Stimulated activated naive B cell treated with anti-CD40 and anti-IgM and Interleukin-4, amounts not matched to agents 10 μg/mL and 1 μg/mL and 100 μg/mL, for 72 hours (primary cell): ENCODE measurements around the gene FRMD4A.

ENCODE experiments used
- ATAC-seq, 2 donors: fragments of 150-1000 bp; cut with Tn5 transposase; replicated peaks; 2 replicates each; pipeline ENCODE4 v1.10.0; 2021; ENCODE audit warnings: moderate library complexity in 1 of 2
- DNase-seq: peaks from one replicate; pipeline ENCODE4 v3.0.0; 2021
- H3K27ac Mint-ChIP-seq: one replicate; pipeline ENCODE4 v1.8.0; 2022; ENCODE audit warnings: mild to moderate bottlenecking, mixed read lengths
- H3K27me3 Mint-ChIP-seq, 2 donors: one replicate each; pipeline ENCODE4 v1.8.0; 2022; ENCODE audit warnings: mixed read lengths in 2 of 2
- H3K36me3 Mint-ChIP-seq, 2 donors: one replicate each; pipeline ENCODE4 v1.8.0; 2022; ENCODE audit warnings: mixed read lengths in 2 of 2, mild to moderate bottlenecking in 1 of 2
- H3K4me1 Mint-ChIP-seq, 2 donors: one replicate each; pipeline ENCODE4 v1.8.0; 2022; ENCODE audit warnings: mixed read lengths in 2 of 2, mild to moderate bottlenecking in 1 of 2
- H3K4me3 Mint-ChIP-seq, 2 donors: one replicate each; pipeline ENCODE4 v1.8.0; 2022; ENCODE audit warnings: mild to moderate bottlenecking in 2 of 2, mixed read lengths in 2 of 2, moderate library complexity in 1 of 2
- H3K9me3 Mint-ChIP-seq, 2 donors: one replicate each; pipeline ENCODE4 v1.8.0; 2022; ENCODE audit warnings: mixed read lengths in 2 of 2, mild to moderate bottlenecking in 1 of 2

The FRMD4A gene

GRCh38 chr10:14134275-14134674 lies 196.4 kb downstream of the FRMD4A start:
- peaks cover 4 to 6% of the 10 kb centered on the region in 2 donors for H3K9me3 Mint-ChIP-seq
- H3K27ac Mint-ChIP-seq = no peak overlapping the region
- DNase-seq (no peak), ATAC-seq (no peak)
- peaks cover 0 to 2% of the 10 kb centered on the region in 2 donors for H3K36me3 Mint-ChIP-seq
- peaks cover 13 to 36% of the 10 kb centered on the region in 2 donors for H3K27me3 Mint-ChIP-seq
- H3K4me1 Mint-ChIP-seq = no peaks in the 10 kb centered on the region
- no peak overlapping the region for H3K4me3 Mint-ChIP-seq

GRCh38 chr10:14131261-14131960 lies 199.3 kb downstream of the FRMD4A start:
- H3K4me3 Mint-ChIP-seq = no peak overlapping the region
- peaks cover 4 to 8% of the 10 kb centered on the region in 2 donors for H3K4me1 Mint-ChIP-seq
- H3K27ac Mint-ChIP-seq = no peak overlapping the region
- ATAC-seq (no peak), DNase-seq (no peak)
- peaks cover 0 to 2% of the 10 kb centered on the region in 2 donors for H3K36me3 Mint-ChIP-seq
- peaks cover 4 to 6% of the 10 kb centered on the region in 2 donors for H3K9me3 Mint-ChIP-seq
- peaks cover 9 to 33% of the 10 kb centered on the region in 2 donors for H3K27me3 Mint-ChIP-seq

GRCh38 chr10:14129770-14130169 lies 201.0 kb downstream of the FRMD4A start:
- H3K4me1 Mint-ChIP-seq = peaks cover 4 to 8% of the 10 kb centered on the region in 2 donors

GRCh38 chr10:14128519-14128918 lies 202.2 kb downstream of the FRMD4A start:
- Mint-ChIP-seq H3K4me1 (peaks cover 4 to 8% of the 10 kb centered on the region in 2 donors), H3K36me3 (no peaks in the 10 kb centered on the region), H3K9me3 (no peaks in the 10 kb centered on the region), H3K27me3 (peaks cover 12 to 28% of the 10 kb centered on the region in 2 donors), H3K27ac (no peak overlapping the region), H3K4me3 (no peak overlapping the region)
- ATAC-seq (no peak), DNase-seq (no peak)

More at GRCh38 chr10:14129770-14130169, 201.0 kb downstream of the FRMD4A start:
- Mint-ChIP-seq H3K27ac (no peak overlapping the region), H3K9me3 (peaks cover 4 to 6% of the 10 kb centered on the region in 2 donors), H3K4me3 (no peak overlapping the region), H3K27me3 (peaks cover 20 to 39% of the 10 kb centered on the region in 2 donors), H3K36me3 (peaks cover 0 to 2% of the 10 kb centered on the region in 2 donors)
- ATAC-seq (no peak), DNase-seq (no peak)

GRCh38 chr10:14126697-14127440 lies 203.9 kb downstream of the FRMD4A start:
- H3K36me3 Mint-ChIP-seq = no peaks in the 10 kb centered on the region
- ATAC-seq (no peak), DNase-seq (no peak)
- H3K27me3 Mint-ChIP-seq = peaks cover 12 to 22% of the 10 kb centered on the region in 2 donors
- no peaks in the 10 kb centered on the region for H3K9me3 Mint-ChIP-seq
- H3K4me3 Mint-ChIP-seq = no peak overlapping the region
- H3K4me1 Mint-ChIP-seq = peaks cover 4 to 8% of the 10 kb centered on the region in 2 donors
- H3K27ac Mint-ChIP-seq = no peak overlapping the region

- Mint-ChIP-seq H3K4me1 (peaks cover 4 to 8% of the 10 kb centered on the region in 2 donors), H3K4me3 (no peak overlapping the region), H3K36me3 (no peaks in the 10 kb centered on the region), H3K9me3 (no peaks in the 10 kb centered on the region), H3K27me3 (peaks cover 14 to 19% of the 10 kb centered on the region in 2 donors), H3K27ac (no peak overlapping the region)
- DNase-seq (no peak), ATAC-seq (no peak)
Measured at GRCh38 chr10:14125564-14125963, 205.2 kb downstream of the FRMD4A start.

GRCh38 chr10:14124941-14125340 lies 205.8 kb downstream of the FRMD4A start:
- ATAC-seq = no peak
- no peak for DNase-seq
- no peak overlapping the region for H3K27ac Mint-ChIP-seq
- no peaks in the 10 kb centered on the region for H3K36me3 Mint-ChIP-seq
- H3K4me1 Mint-ChIP-seq = peaks cover 4 to 8% of the 10 kb centered on the region in 2 donors
- H3K4me3 Mint-ChIP-seq = no peak overlapping the region
- no peaks in the 10 kb centered on the region for H3K9me3 Mint-ChIP-seq
- H3K27me3 Mint-ChIP-seq = peaks cover 19 to 20% of the 10 kb centered on the region in 2 donors

- no peak overlapping the region for H3K27ac Mint-ChIP-seq
- H3K4me3 Mint-ChIP-seq = no peak overlapping the region
- DNase-seq (no peak), ATAC-seq (no peak)
- H3K27me3 Mint-ChIP-seq = peaks cover 19 to 20% of the 10 kb centered on the region in 2 donors
- no peaks in the 10 kb centered on the region for H3K9me3 Mint-ChIP-seq
- no peaks in the 10 kb centered on the region for H3K4me1 Mint-ChIP-seq
- H3K36me3 Mint-ChIP-seq = no peaks in the 10 kb centered on the region
Measured at GRCh38 chr10:14123139-14123538, 207.6 kb downstream of the FRMD4A start.

- H3K4me1 Mint-ChIP-seq = no peaks in the 10 kb centered on the region
- H3K36me3 Mint-ChIP-seq = no peaks in the 10 kb centered on the region
- H3K27me3 Mint-ChIP-seq = peaks cover 6 to 15% of the 10 kb centered on the region in 2 donors
- H3K9me3 Mint-ChIP-seq = no peaks in the 10 kb centered on the region
- ATAC-seq = no peak
- DNase-seq = no peak
- H3K27ac Mint-ChIP-seq = no peak overlapping the region
- no peak overlapping the region for H3K4me3 Mint-ChIP-seq
Measured at GRCh38 chr10:14120812-14121211, 209.9 kb downstream of the FRMD4A start.

GRCh38 chr10:14118953-14119352 lies 211.8 kb downstream of the FRMD4A start:
- ATAC-seq (no peak), DNase-seq (no peak)
- Mint-ChIP-seq H3K4me3 (no peak overlapping the region), H3K36me3 (no peaks in the 10 kb centered on the region), H3K27me3 (peaks cover under 1 to 8% of the 10 kb centered on the region in 2 donors), H3K9me3 (no peaks in the 10 kb centered on the region), H3K27ac (no peak overlapping the region), H3K4me1 (no peaks in the 10 kb centered on the region)

GRCh38 chr10:14116837-14117236 lies 213.9 kb downstream of the FRMD4A start:
- no peaks in the 10 kb centered on the region for H3K9me3 Mint-ChIP-seq
- no peaks in the 10 kb centered on the region for H3K36me3 Mint-ChIP-seq
- H3K27me3 Mint-ChIP-seq = peaks cover 8 to 9% of the 10 kb centered on the region in 2 donors
- H3K4me1 Mint-ChIP-seq = no peaks in the 10 kb centered on the region
- ATAC-seq (no peak), DNase-seq (no peak)
- H3K4me3 Mint-ChIP-seq = no peak overlapping the region
- H3K27ac Mint-ChIP-seq = no peak overlapping the region

GRCh38 chr10:14116021-14116420 lies 214.7 kb downstream of the FRMD4A start:
- Mint-ChIP-seq H3K4me3 (no peak overlapping the region), H3K27ac (no peak overlapping the region), H3K36me3 (no peaks in the 10 kb centered on the region), H3K9me3 (no peaks in the 10 kb centered on the region), H3K4me1 (no peaks in the 10 kb centered on the region), H3K27me3 (peaks cover 10 to 18% of the 10 kb centered on the region in 2 donors)
- DNase-seq (no peak), ATAC-seq (no peak)

GRCh38 chr10:14114791-14115190 lies 215.9 kb downstream of the FRMD4A start:
- DNase-seq = no peak

GRCh38 chr10:14112056-14112455 lies 218.7 kb downstream of the FRMD4A start:
- H3K27ac Mint-ChIP-seq = no peak overlapping the region
- no peak for ATAC-seq
- no peak overlapping the region for H3K4me3 Mint-ChIP-seq
- peaks cover 0 to under 1% of the 10 kb centered on the region in 2 donors for H3K9me3 Mint-ChIP-seq
- H3K4me1 Mint-ChIP-seq = no peaks in the 10 kb centered on the region
- no peaks in the 10 kb centered on the region for H3K36me3 Mint-ChIP-seq
- no peak for DNase-seq
- peaks cover 9 to 49% of the 10 kb centered on the region in 2 donors for H3K27me3 Mint-ChIP-seq

More at GRCh38 chr10:14114791-14115190, 215.9 kb downstream of the FRMD4A start:
- ATAC-seq = no peak
- no peaks in the 10 kb centered on the region for H3K4me1 Mint-ChIP-seq
- peaks cover 4 to 25% of the 10 kb centered on the region in 2 donors for H3K27me3 Mint-ChIP-seq
- no peaks in the 10 kb centered on the region for H3K9me3 Mint-ChIP-seq
- no peaks in the 10 kb centered on the region for H3K36me3 Mint-ChIP-seq
- H3K4me3 Mint-ChIP-seq = no peak overlapping the region
- H3K27ac Mint-ChIP-seq = no peak overlapping the region

GRCh38 chr10:14111208-14111607 lies 219.5 kb downstream of the FRMD4A start:
- Mint-ChIP-seq H3K9me3 (peaks cover 4 to 6% of the 10 kb centered on the region in 2 donors), H3K4me1 (no peaks in the 10 kb centered on the region), H3K4me3 (no peak overlapping the region), H3K27ac (no peak overlapping the region), H3K27me3 (peaks cover 15 to 55% of the 10 kb centered on the region in 2 donors), H3K36me3 (no peaks in the 10 kb centered on the region)
- no peak for ATAC-seq
- DNase-seq = no peak
